ENCODE results near the gene EFEMP1.

EFEMP1 gene

DNA sequence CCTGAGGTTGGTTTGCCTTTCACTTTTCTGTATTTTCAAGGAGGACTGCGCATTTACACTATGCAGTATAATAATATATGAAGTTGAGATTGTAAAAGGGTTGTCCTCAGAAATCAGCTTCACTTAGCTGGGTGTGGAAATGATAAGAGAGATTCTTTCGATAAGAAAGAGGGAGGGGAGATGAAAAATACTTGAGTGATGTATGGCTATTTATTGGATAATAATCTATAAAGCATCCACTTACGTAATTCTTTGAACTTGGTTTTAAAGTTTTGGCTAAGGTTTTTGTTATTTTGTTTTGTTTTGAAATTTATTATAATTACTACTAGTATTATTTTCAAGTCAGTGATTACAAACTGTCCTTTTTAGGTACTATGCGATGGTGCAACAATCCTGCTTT is 40.6 kb downstream of the EFEMP1 start:
- TF ChIP-seq, protein P1, sequence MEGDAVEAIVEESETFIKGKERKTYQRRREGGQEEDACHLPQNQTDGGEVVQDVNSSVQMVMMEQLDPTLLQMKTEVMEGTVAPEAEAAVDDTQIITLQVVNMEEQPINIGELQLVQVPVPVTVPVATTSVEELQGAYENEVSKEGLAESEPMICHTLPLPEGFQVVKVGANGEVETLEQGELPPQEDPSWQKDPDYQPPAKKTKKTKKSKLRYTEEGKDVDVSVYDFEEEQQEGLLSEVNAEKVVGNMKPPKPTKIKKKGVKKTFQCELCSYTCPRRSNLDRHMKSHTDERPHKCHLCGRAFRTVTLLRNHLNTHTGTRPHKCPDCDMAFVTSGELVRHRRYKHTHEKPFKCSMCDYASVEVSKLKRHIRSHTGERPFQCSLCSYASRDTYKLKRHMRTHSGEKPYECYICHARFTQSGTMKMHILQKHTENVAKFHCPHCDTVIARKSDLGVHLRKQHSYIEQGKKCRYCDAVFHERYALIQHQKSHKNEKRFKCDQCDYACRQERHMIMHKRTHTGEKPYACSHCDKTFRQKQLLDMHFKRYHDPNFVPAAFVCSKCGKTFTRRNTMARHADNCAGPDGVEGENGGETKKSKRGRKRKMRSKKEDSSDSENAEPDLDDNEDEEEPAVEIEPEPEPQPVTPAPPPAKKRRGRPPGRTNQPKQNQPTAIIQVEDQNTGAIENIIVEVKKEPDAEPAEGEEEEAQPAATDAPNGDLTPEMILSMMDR (IDR thresholded peaks at IDR 0.05; ENCODE audit: insufficient read depth, missing control alignments) = no peak
- no peak for FAIRE-seq

DNA sequence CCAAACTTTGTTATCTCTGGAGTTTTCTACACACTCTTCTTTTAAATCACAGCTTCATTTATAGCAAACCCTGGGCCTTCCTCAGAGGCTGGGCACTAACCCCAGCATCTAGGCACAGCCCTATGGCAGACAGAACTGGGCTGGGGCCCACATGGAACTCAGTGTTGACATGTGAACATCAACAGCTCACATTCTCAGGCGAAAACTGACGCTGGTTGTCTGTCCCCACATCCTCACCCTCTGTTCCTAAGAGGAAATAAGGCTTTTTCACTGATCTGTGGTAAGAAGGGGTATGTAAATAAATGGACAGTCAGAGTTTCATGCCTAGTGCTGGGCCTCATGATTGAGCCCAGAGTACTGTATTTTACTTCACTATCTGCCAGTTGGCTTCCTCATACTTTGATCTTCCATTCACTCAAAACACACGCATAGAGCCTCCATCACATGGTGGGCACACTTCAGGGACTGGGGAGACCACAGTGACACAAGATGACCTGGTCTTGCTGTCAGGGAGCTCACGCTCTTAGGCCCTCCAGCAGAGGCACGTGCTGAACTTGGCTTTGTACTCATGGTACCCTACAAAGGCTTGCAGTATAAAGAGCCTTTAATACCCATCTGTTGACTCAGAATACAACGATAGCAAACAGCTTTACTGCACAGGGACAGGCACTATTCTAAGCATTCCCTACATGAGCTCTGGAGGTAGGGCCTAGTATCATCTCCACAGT is 43.0 kb downstream of the EFEMP1 start:
- TF ChIP-seq, protein P1 (IDR thresholded peaks at IDR 0.05; ENCODE audit: insufficient read depth, missing control alignments) = no peak

More for the DNA sequence above, 40.6 kb downstream of the EFEMP1 start:
- DNase-seq (ENCODE audit: insufficient read length, low spot score) = no peak

GRCh38 chr2:55879976-55880375 is 43.6 kb downstream of the EFEMP1 start:
- DNase-seq (ENCODE audit: insufficient read length, low spot score) (no peak), FAIRE-seq (no peak)
- TF ChIP-seq, protein P1 (IDR thresholded peaks at IDR 0.05; ENCODE audit: insufficient read depth, missing control alignments) = no peak

More for the DNA sequence above, 43.0 kb downstream of the EFEMP1 start:
- DNase-seq (ENCODE audit: insufficient read length, low spot score) (no peak), FAIRE-seq (no peak)

DNA sequence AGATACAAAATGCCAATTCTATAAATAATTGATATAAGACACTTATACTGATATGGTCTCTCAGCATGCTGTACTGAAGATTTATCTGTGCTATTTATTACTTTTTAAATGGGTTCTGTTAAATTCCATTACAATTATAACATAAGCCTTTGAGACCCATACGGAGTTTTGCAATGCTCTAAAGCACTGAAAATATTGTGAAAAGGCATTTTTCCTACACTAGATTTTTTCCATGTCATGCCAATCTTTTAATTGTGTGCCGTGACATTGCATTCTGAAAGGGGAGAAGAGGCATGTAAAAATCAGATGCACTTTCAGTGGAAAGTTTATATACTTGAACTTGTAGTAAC is 46.5 kb downstream of the EFEMP1 start:
- TF ChIP-seq, protein P1 (IDR thresholded peaks at IDR 0.05; ENCODE audit: insufficient read depth, missing control alignments) = no peak
- DNase-seq (ENCODE audit: insufficient read length, low spot score) (no peak), FAIRE-seq (no peak)

DNA sequence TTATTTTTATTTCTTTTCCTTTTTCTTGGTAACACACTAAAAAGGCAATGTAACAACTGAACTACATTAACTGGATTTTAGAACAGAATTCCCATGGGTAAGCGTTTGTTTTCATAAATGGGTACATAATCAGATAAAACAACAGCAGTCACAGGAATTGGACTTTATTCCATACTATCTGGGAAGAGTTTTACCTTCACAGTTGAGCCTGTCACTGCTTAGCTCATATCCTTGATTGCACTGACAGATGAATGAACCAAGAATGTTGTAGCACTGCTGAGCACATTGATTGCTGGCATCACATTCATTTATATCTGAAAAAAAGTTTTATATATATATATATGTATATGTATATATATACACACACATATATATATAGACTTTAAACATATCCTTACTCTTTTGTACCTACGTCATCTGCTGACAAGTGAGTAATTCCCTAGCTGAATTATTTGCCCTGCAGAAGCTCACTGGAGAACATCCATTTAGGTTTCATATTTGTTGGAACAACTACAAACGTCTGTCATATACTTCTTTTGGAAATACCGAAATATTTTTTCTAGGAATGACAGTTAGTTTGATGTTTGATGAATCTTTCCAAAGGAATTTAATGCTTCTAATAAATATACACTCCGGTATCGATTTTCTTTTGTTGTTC is 47.0 kb downstream of the EFEMP1 start:
- no peak for DNase-seq (ENCODE audit: insufficient read length, low spot score)
- TF ChIP-seq, protein P1 (IDR thresholded peaks at IDR 0.05; ENCODE audit: insufficient read depth, missing control alignments) = no peak
- no peak for FAIRE-seq

DNA sequence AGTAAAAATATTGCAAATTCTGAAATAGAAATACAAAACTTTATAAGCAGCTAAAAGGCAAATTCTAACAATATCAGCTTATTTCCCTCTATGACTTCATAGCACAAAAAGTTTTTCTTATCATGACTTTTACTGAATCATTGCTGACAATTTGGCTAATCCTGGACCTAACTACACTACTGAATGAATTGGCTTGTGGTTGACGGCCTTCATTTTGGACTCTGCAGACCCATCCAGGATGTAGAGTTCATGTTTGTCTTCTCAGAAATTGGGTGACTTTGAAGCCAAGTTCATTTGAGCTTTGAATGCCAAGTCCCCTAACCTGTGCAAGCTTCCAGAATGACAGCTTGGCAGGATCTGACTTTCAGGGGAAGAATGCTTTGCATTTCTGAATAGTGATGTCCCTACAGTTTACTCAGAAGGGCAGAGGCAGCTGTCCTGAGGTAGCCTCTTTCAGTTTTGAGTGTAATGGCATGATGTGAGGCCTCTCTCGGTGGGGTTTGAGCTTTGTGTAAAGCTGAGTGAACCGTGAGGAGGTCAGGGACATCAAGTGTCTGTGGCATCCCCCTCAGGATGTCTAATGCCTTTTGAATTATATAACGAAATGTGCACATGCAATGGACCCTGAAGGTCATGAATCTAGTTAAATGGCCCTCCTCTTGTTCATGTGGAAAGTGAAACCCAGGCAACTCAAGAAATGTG is 48.0 kb downstream of the EFEMP1 start:
- no peak for FAIRE-seq
- no peak for DNase-seq (ENCODE audit: insufficient read length, low spot score)
- TF ChIP-seq, protein P1 (IDR thresholded peaks at IDR 0.05; ENCODE audit: insufficient read depth, missing control alignments) = no peak
